Breast epithelium (tissue), 4 donors: ENCODE data around the gene OSMR. TPM values are rescaled to one million over a fixed set of nuclear protein-coding genes. Genes with fewer than 3 reads are reported as not detected.

Experiments
- DNase-seq, 2 donors: peaks; one replicate each; pipeline ENCODE4 v3.0.0-alpha.2; 2019; ENCODE audit warnings: low spot score in 2 of 2
- H3K27ac ChIP-seq, 2 donors: fragments of 200-600 bp; sonication (generic) in 1 of 2; one replicate each; pipeline ENCODE4 v1.5.1; 2016 to 2019; ENCODE audit warnings: mild to moderate bottlenecking in 1 of 2
- H3K27me3 ChIP-seq, 2 donors: fragments of 200-600 bp; sonication (generic) in 1 of 2; one replicate each; pipeline versions ENCODE4 v1.5.1 to v1.6.0; 2017 to 2019; ENCODE audit warnings: control low read depth in 1 of 2, mild to moderate bottlenecking in 1 of 2
- H3K36me3 ChIP-seq: fragments of 200-600 bp; one replicate; pipeline ENCODE4 v1.5.1; 2019
- H3K4me1 ChIP-seq, 2 donors: fragments of 200-600 bp; sonication (generic); one replicate each; pipeline ENCODE4 v1.5.1; 2016 to 2019; ENCODE audit warnings: control low read depth in 1 of 2
- H3K4me3 ChIP-seq, 3 donors: fragments of 200-600 bp; sonication (generic); 1 replicate in 2 of 3; 2 replicates in 1 of 3; pipeline ENCODE4 v1.5.1; 2016 to 2019; ENCODE audit warnings: mild to moderate bottlenecking in 3 of 3, moderate library complexity in 2 of 3
- H3K9me3 ChIP-seq, 2 donors: fragments of 200-600 bp; sonication (generic) in 1 of 2; one replicate each; pipeline ENCODE4 v1.5.1; 2016 to 2019; ENCODE audit warnings: control low read depth in 1 of 2
- CTCF ChIP-seq, 3 donors: fragments of 450-650 bp; IDR thresholded peaks; one replicate each; pipeline ENCODE4 v1.5.1; 2016 to 2017; ENCODE audit warnings: antibody characterized with exemption in 3 of 3, mild to moderate bottlenecking in 3 of 3, moderate library complexity in 3 of 3
- POLR2A ChIP-seq: fragments of 450-650 bp; IDR thresholded peaks from one replicate; pipeline ENCODE4 v1.6.1; 2016; ENCODE audit warnings: antibody characterized with exemption, mild to moderate bottlenecking, moderate library complexity
- POLR2AphosphoS5 ChIP-seq, 3 donors: sonication (generic); formaldehyde crosslinking; IDR thresholded peaks; one replicate each; pipeline ENCODE4 v1.6.1; 2017; ENCODE audit warnings: antibody characterized with exemption in 3 of 3
- intact Hi-C: fragments of 100-400 bp; cut with DNase I; formaldehyde crosslinking; loops from one replicate; pipeline ENCODE4 v1.15.1; 2023; ENCODE audit warnings: low total_unique reads
- total RNA-seq, 3 donors: library from RNA; depleted of rRNA; stranded (reverse); fragments of >200 nt; gene quantifications; one replicate each; pipeline ENCODE4 v1.1.0, GENCODE V29; 2016

Gene OSMR
- total RNA-seq, 3 donors from 2014 or later: 32.2 to 121 (median 54.0) TPM

- DNase-seq: no peak
- no peaks in the 10 kb centered on the region for H3K36me3 ChIP-seq
- peak overlapping the region in 1 of 2 donors; percentile 79 for H3K27ac ChIP-seq
- H3K27me3 ChIP-seq: peaks cover 0 to 2% of the 10 kb centered on the region in 2 donors
- no peak overlapping the region for H3K4me3 ChIP-seq
- intact Hi-C loops: no loop called here
- peak in 1 of 3 donors; percentile 26 for TF ChIP-seq POLR2AphosphoS5 (IDR thresholded peaks at IDR 0.05)
- no peak for TF ChIP-seq CTCF (IDR thresholded peaks at IDR 0.05)
- H3K9me3 ChIP-seq: no peaks in the 10 kb centered on the region
- H3K4me1 ChIP-seq: peaks cover 0 to 14% of the 10 kb centered on the region in 2 donors
Observed at GRCh38 chr5:38830521-38831051, 15.2 kb upstream of the OSMR start.

- peak overlapping the region in 1 of 3 donors; percentile 3 for H3K4me3 ChIP-seq
- H3K27ac ChIP-seq: peak overlapping the region in 1 of 2 donors; percentile 79
- DNase-seq: no peak
- H3K27me3 ChIP-seq: peaks cover 0 to 2% of the 10 kb centered on the region in 2 donors
- no peak for TF ChIP-seq CTCF (IDR thresholded peaks at IDR 0.05)
- TF ChIP-seq POLR2A: no peak
- no peak for TF ChIP-seq POLR2AphosphoS5 (IDR thresholded peaks at IDR 0.05)
- H3K4me1 ChIP-seq: peaks cover 0 to 14% of the 10 kb centered on the region in 2 donors
- intact Hi-C loops: no loop called here
- no peaks in the 10 kb centered on the region for H3K9me3 ChIP-seq
- no peaks in the 10 kb centered on the region for H3K36me3 ChIP-seq
Observed at GRCh38 chr5:38831117-38831516, 14.7 kb upstream of the OSMR start.

GRCh38 chr5:38831909-38832308 is 13.9 kb upstream of the OSMR start:
- intact Hi-C loops: no loop called here

GRCh38 chr5:38832810-38833209 is 13.0 kb upstream of the OSMR start:
- TF ChIP-seq CTCF (IDR thresholded peaks at IDR 0.05): no peak
- TF ChIP-seq POLR2AphosphoS5 (IDR thresholded peaks at IDR 0.05): no peak
- TF ChIP-seq POLR2A: no peak
- H3K4me3 ChIP-seq: no peak overlapping the region
- no peak for DNase-seq
- H3K4me1 ChIP-seq: peaks cover 0 to 14% of the 10 kb centered on the region in 2 donors
- H3K36me3 ChIP-seq: no peaks in the 10 kb centered on the region
- intact Hi-C loops: no loop called here
- peaks cover 0 to 2% of the 10 kb centered on the region in 2 donors for H3K27me3 ChIP-seq
- H3K27ac ChIP-seq: no peak overlapping the region
- H3K9me3 ChIP-seq: no peaks in the 10 kb centered on the region

More at GRCh38 chr5:38831909-38832308, 13.9 kb upstream of the OSMR start:
- no peaks in the 10 kb centered on the region for H3K36me3 ChIP-seq
- DNase-seq: no peak
- H3K27ac ChIP-seq: peak overlapping the region in 1 of 2 donors; percentile 79
- TF ChIP-seq CTCF (IDR thresholded peaks at IDR 0.05) (peak in 1 of 3 donors; percentile 12), POLR2AphosphoS5 (IDR thresholded peaks at IDR 0.05) (no peak)
- H3K9me3 ChIP-seq: no peaks in the 10 kb centered on the region
- no peak overlapping the region for H3K4me3 ChIP-seq
- H3K27me3 ChIP-seq: peaks cover 0 to 2% of the 10 kb centered on the region in 2 donors
- peaks cover 0 to 14% of the 10 kb centered on the region in 2 donors for H3K4me1 ChIP-seq

- TF ChIP-seq CTCF (IDR thresholded peaks at IDR 0.05): no peak
- TF ChIP-seq POLR2A: no peak
- no peak for TF ChIP-seq POLR2AphosphoS5 (IDR thresholded peaks at IDR 0.05)
- Histone ChIP-seq H3K36me3 (no peaks in the 10 kb centered on the region), H3K4me3 (no peak overlapping the region), H3K27ac (peak overlapping the region in 1 of 2 donors; percentile 17), H3K27me3 (peaks cover 0 to 2% of the 10 kb centered on the region in 2 donors), H3K9me3 (no peaks in the 10 kb centered on the region), H3K4me1 (peaks cover 0 to 8% of the 10 kb centered on the region in 2 donors)
- intact Hi-C loops: no loop called here
- DNase-seq: no peak
Observed at GRCh38 chr5:38835887-38836286, 9.9 kb upstream of the OSMR start.
